HFF-Myc (cell line): ENCODE measurements around the gene NPHS2.
A peak's percentile ranks its signal among the peaks of the same experiment; 100 is the strongest.

Source experiments
- DNase-seq: peaks from one replicate; pipeline ENCODE4 v3.0.0-alpha.2; 2011; ENCODE audit warnings: low read depth; ENCODE audit errors: extremely low read depth
- H3K4me3 ChIP-seq: replicated peaks from 2 replicates; pipeline ENCODE4 v1.5.1; 2011; ENCODE audit warnings: low read depth, mild to moderate bottlenecking, control low read depth, low read length
- TF ChIP-seq, protein P1 (sequence below): IDR thresholded peaks from 2 replicates; pipeline ENCODE4 v1.5.1; 2012; ENCODE audit warnings: mild to moderate bottlenecking, low read depth, low read length, control low read depth; ENCODE audit errors: missing control alignments

NPHS2 gene

DNA sequence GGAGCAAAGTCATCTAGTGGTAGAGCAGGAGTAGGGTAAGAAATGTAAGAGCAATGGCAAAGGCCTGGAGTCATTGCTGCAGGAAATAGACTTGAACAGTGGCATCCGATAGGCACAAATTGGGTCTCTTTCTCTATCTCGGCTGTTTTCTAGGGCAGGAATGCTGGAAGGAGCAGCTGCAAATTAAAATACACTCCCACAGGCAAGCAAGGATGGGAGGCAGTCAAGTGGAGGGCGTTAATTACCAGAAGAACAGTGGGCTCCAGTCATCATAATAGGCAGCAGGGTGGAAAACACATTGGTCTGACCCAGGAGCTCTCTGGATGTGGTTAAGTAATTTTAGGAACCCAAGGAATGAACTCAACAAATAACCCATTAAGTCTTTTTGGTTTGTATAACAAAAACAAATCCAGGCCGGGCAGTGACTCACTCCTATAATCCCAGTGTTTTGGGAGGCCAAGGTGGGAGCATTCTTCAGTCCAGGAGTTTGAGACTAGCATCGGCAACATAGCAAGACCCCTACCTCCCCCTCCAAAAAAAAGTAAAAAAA lies 8.1 kb upstream of the NPHS2 start:
- no peak for DNase-seq
- TF ChIP-seq, protein P1, sequence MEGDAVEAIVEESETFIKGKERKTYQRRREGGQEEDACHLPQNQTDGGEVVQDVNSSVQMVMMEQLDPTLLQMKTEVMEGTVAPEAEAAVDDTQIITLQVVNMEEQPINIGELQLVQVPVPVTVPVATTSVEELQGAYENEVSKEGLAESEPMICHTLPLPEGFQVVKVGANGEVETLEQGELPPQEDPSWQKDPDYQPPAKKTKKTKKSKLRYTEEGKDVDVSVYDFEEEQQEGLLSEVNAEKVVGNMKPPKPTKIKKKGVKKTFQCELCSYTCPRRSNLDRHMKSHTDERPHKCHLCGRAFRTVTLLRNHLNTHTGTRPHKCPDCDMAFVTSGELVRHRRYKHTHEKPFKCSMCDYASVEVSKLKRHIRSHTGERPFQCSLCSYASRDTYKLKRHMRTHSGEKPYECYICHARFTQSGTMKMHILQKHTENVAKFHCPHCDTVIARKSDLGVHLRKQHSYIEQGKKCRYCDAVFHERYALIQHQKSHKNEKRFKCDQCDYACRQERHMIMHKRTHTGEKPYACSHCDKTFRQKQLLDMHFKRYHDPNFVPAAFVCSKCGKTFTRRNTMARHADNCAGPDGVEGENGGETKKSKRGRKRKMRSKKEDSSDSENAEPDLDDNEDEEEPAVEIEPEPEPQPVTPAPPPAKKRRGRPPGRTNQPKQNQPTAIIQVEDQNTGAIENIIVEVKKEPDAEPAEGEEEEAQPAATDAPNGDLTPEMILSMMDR: no peak
- H3K4me3 ChIP-seq: no peak overlapping the region

DNA sequence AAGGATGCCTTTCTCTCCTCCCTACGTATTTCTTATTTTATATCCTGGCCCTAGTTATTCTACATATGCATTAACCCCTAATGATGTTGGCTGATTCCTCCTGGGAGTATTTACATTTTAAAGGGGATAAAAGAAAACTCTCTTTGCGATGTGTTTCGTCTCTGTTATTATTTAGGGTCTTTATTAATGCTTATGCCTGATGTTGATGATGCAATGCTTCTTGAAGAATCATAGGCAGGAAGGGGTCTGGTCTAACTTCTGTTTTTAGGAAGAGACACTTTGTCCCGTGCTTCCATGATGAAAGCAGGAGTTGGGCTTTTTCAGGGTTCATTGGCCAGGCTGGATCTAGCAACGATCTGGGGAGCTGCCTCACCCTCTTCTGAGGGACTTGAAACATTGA lies 761 bp upstream of the NPHS2 start:
- H3K4me3 ChIP-seq: no peak overlapping the region
- TF ChIP-seq, protein P1: no peak
- DNase-seq: no peak

DNA sequence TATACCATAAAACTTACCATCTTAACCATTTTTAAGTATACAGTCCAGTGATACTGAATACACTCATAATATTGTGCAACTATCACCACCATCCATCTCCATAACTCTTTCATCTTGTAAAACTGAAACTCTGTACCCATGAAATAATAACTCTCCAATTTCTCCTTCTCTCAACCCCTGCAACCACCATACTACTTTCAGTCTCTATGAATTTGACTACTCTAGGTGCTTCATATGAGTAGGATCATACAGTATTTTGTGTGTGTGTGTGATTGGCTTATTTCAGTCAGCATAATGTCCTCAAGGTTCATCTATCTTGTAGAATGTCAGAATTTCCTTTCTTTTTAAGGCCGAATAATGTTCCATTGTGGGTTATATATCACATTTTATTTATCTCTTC lies 17.7 kb downstream of the NPHS2 start:
- H3K4me3 ChIP-seq: no peak overlapping the region
- TF ChIP-seq, protein P1: no peak
- DNase-seq: no peak

DNA sequence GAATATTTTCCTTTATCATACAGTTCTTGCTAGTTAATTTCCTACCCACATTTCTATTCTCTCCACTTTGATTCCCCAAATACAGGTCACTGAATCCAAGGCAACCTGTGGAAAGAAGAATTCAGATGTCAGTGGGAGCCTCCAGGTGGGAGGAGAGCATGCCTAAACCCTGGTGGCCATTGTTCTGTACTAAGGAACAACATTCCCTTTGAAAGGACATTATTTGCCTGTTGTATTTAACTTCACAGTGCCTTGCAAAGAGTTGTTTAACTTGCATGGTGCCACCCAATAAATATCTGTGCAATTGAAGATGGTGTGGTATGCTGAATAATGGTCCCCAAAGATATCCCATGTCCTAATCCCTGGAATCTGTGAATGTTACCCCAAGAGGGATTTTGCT lies 21.3 kb downstream of the NPHS2 start:
- no peak overlapping the region for H3K4me3 ChIP-seq
- DNase-seq: no peak
- TF ChIP-seq, protein P1: no peak

DNA sequence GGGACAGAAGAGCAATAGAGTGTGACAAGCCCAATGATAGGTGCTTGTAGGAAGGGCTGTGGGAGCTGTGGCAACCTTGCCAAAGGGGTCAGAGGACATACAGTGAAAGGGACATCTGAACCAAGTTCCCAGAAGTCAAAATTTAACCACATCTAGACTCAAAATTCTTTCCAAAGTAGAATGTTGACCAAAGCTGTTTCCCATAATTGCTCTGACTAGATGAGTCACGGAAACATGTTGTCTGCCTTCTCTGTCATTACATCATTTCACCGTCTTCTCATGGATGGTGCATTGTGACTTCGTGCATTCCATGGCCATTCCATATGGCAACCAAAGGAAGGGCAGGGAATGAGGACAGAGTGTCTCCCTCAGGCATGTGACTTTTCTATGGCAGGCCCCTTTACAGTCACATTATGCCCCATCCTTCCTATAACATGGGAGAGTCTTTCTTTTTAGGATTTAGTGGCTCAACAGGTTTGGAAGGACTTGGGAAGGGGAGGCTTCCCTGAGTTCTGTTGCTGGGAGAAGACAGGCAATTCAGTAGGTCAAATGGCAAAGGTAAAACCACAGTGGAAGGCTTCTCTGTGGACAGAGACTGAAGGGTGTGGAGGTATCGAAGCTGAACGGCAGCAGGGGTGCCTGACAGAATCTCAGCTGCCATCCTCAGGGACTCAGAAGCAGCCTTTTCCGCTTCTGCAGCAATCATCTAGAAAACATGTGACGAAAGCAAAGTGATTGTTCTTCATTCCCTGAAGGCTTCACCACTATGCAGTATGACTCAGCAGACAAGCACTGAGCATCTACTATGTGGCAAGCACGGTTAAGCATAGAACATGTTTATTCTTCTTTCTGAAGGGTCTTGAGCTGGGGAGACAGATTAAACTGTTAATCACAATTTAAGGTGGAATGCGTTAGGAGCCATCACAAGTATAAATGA lies 24.7 kb downstream of the NPHS2 start:
- H3K4me3 ChIP-seq: no peak overlapping the region
- TF ChIP-seq, protein P1: no peak
- peak; percentile 7 for DNase-seq

DNA sequence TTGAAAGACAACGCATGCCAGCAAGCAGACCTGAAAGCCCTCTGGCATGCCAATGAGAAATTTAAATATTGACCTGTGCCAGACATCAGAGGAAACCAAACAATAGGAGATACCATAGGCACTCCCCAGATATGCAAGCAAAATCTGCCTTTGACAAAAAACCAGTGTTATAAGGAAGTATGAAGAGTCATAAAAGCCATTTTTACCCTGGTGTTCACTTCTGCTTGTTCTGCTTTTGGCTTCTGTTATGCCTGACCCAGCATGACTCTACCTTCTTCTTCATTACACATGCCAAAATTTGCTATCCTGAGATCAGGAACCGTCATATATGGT lies 26.4 kb downstream of the NPHS2 start:
- TF ChIP-seq, protein P1: no peak
- no peak for DNase-seq
- H3K4me3 ChIP-seq: no peak overlapping the region
